ENCODE data around the gene HK1.

DNA sequence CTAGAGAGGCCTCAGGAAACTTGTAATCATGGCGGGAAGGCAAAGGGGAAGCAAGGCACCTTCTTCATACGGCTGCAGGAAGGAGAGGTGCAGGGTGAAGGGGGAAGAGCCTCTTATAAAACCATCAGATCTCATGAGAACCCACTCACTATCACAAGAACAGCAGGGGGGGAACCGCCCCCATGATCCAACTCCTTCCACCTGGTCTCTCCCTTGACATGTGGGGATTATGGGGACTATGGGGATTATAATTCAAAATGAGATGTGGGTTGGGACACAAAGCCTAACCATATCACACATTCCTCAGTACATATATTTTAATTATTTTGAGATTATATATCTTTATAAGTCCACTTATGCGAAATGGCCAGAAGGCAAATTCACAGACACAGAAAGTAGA, 8.9 kb downstream of the HK1 start:
- no peak for TF ChIP-seq POLR2A (IDR thresholded peaks at IDR 0.05)
- TF ChIP-seq CTCF (IDR thresholded peaks at IDR 0.05) = no peak
- TF ChIP-seq POLR2AphosphoS5 (IDR thresholded peaks at IDR 0.05; ENCODE audit: insufficient read depth in 1 of 2, low read depth in 1 of 2) = no peak
